A172 (cell line): ENCODE results near the gene TACC2. TPM values are rescaled to one million over a fixed set of nuclear protein-coding genes. Genes with fewer than 3 reads are reported as not detected.
"Not testable (repeated sequence)": the region's sequence is repeated elsewhere in the genome, so short reads cannot be mapped to it uniquely, and the experiment has no call there.

Source experiments
- DNase-seq: peaks from one replicate; pipeline ENCODE4 v3.0.0-alpha.2; 2015; ENCODE audit warnings: low spot score
- total RNA-seq: library from RNA; depleted of rRNA; stranded (reverse); fragments of >200 nt; shearing (Covaris generic); gene quantifications from 2 replicates; pipeline ENCODE4 v1.2.3, GENCODE V29; 2014

TACC2 gene
- total RNA-seq, 1 experiment from 2014 or later = 8.5 TPM

- no peak for DNase-seq
These were observed 4.5 kb upstream of the TACC2 start for GRCh38 chr10:121984463-121984862.

- DNase-seq = no peak
These were observed 1.2 kb downstream of the TACC2 start for GRCh38 chr10:121990015-121990677.

GRCh38 chr10:121991727-121992126 lies 2.8 kb downstream of the TACC2 start:
- not testable (repeated sequence) for DNase-seq

- no peak for DNase-seq
These were observed 5.5 kb downstream of the TACC2 start for GRCh38 chr10:121994429-121994941.

GRCh38 chr10:121998462-121998861 lies 9.5 kb downstream of the TACC2 start:
- no peak for DNase-seq

GRCh38 chr10:121999301-121999700 lies 10.3 kb downstream of the TACC2 start:
- no peak for DNase-seq

GRCh38 chr10:122001698-122002097 lies 12.7 kb downstream of the TACC2 start:
- DNase-seq = no peak

GRCh38 chr10:122007415-122007814 lies 18.5 kb downstream of the TACC2 start:
- no peak for DNase-seq

- peak; percentile 3 for DNase-seq
These were observed 21.6 kb downstream of the TACC2 start for GRCh38 chr10:122010405-122011050.

GRCh38 chr10:122012731-122013130 lies 23.8 kb downstream of the TACC2 start:
- no peak for DNase-seq

GRCh38 chr10:122013311-122013780 lies 24.4 kb downstream of the TACC2 start:
- DNase-seq = no peak

- DNase-seq = no peak
These were observed 25.8 kb downstream of the TACC2 start for GRCh38 chr10:122014652-122015248.

GRCh38 chr10:122017926-122018325 lies 29.0 kb downstream of the TACC2 start:
- DNase-seq = not testable (repeated sequence)

- DNase-seq = no peak
These were observed 29.5 kb downstream of the TACC2 start for GRCh38 chr10:122018491-122018890.

GRCh38 chr10:122018951-122019413 lies 30.0 kb downstream of the TACC2 start:
- no peak for DNase-seq

GRCh38 chr10:122019414-122019975 lies 30.5 kb downstream of the TACC2 start:
- DNase-seq = no peak

GRCh38 chr10:122020226-122020625 lies 31.3 kb downstream of the TACC2 start:
- DNase-seq = no peak

- DNase-seq = no peak
These were observed 32.4 kb downstream of the TACC2 start for GRCh38 chr10:122021379-122021778.

GRCh38 chr10:122021828-122022227 lies 32.9 kb downstream of the TACC2 start:
- no peak for DNase-seq

GRCh38 chr10:122022276-122022675 lies 33.3 kb downstream of the TACC2 start:
- DNase-seq = no peak

- DNase-seq = not testable (repeated sequence)
These were observed 34.3 kb downstream of the TACC2 start for GRCh38 chr10:122023257-122023656.

- peak; percentile 10 for DNase-seq
These were observed 40.7 kb downstream of the TACC2 start for GRCh38 chr10:122029499-122030199.
